Raji (cell line): ENCODE measurements around the gene ADAMTS15.

Source experiments
- POLR2A ChIP-seq: IDR thresholded peaks from 2 replicates; pipeline ENCODE4 v1.6.1; 2011; ENCODE audit warnings: low read depth, low read length, control low read depth; ENCODE audit not compliant: insufficient read depth

Gene ADAMTS15

DNA sequence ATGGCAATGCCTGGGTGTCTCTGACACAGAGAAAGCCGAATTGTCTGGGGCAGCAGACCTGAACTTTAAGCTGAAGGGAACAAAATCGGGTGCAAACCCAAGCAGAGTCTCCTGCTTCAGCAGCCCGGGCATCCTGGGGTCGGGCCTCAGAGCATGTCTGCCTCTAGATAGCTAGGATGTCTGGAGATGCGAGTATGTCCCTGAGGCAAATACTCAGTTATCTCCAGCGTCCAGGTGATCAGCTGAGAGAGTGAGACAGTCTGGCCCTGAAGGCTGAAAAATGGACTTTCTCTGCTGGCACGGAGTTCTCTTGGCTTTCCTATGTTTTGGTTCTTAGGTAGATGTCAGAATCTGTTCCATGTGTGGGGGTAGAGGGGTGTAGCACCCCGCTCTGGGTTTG is 23.3 kb upstream of the ADAMTS15 start:
- TF ChIP-seq POLR2A = no peak

DNA sequence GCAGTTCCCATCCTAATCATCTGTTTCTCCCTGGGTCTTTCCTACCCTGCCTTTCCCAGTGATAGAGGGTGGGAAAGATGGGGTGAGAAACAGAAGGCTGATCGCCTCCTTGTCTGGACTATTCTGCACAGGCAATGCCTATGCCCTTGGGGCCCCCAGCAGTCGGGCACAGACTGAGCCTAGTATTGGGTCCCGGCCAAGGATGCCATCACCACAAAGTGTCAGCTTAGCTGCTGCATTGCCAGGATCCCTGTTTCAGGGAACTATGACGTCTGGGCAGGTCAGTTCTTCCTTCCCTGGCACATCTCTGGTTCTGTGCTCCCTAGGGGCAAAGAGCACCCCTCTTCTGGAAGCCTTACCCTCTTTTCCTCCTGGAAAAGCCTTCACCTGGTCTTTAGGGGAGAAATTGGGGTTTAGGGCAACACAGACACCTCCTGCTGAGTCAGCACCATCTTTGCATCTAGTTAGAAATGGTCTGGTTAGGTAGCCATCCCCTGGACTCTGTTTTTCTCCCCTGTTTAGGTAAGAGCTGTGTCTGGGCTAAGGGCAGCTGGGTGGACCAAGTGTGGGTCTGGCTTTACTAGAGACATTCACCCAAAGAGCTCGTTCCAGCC is 22.1 kb upstream of the ADAMTS15 start:
- no peak for TF ChIP-seq POLR2A

DNA sequence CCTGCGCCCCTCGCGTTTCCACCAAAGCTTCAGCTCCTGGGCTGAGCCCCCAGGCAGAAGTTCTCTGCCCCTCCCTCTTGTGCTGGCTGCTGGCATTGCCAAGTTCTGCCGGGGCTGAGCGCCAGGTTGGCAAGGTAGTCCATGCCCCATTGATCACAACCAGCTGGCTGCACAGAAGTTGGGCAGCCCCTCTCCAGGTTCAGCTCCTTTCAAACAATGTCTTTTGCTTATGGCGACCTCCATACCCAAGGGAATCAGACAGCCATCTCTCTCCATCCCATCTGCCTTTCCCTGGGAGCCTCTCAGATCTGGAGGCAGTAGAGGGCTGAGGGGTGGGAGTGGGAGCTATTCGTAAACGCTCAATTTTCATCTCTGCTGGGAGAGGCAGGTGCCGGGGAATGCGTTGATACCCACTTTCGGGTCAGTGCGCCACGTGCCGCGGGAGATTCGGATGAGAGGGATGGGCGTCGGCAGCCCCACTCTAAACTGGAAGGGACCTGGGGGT is 21.6 kb upstream of the ADAMTS15 start:
- TF ChIP-seq POLR2A = no peak

DNA sequence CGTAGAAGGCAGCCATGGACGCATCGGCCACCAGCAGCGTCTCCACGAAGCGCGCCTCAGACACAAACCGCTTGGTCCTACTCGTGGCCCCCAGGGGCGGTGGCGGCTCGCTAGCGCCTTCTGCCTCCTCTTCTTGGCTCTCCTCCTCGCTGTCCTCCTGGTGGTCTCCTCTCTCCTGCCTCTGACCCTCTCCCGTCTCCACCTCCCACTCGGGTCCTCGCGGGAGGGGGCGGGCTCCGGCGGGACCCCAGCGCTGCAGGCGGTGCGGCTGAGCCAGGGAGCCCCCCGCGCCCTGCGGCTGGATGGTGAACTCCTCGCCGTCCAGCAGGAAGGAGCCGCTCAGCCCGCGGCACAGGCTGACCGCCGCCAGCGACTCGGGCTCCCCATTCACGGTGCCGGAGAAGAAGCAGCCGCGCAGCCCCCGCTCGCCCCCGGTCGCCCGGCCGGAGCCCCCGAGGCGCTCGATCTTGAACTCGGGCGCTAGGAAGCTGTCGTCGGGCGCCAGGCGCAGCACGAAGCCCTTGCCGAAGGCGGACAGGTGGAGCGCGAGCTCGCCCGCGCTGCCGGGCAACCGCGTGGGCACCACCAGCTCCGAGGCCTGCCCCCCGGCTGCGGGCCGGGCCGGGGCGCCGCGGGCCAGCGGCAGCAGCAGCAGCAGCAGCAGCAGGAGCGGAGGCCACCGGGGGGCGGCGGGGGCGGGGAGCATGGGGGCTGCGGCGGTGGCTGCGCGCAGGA is 20.7 kb upstream of the ADAMTS15 start:
- no peak for TF ChIP-seq POLR2A

DNA sequence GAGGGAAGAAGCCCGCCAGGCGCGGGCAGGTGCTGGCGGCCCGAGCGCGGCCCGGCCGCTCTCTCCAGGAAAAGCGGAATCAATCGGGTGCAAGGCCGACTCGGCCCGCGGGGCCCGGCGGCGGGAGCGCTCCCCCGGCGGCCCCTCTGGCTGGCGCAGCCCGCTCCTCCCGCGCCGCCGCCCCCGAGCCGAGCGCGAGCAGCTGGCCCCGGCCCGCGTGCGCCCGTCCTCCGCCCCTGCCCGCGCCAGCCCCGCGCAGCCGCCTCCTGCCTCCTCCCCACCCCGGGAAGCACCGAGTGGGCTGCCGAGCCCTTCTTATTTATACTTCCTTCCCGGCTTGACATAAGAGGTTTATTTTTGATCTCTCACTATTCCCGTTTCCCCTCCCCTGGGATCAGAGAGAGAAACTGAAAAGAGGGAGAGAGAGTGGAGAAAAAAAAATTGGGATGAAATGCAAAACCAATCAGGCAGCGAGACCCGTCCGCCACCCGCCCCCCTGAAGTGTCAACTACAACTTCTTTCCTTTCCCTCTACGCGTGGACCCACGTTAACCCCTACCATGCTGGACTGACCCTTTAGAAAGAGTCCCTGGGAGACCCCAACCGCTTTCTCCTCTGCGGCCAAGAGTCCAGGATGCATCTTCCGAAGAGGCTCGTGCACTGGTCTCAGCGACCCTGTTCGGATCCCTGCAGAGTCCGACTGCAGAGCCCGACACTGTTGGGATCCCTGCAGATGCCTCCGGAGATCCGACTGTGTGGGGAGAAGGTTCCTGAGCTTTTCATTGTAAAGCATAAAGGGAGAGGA is 19.9 kb upstream of the ADAMTS15 start, which contains the start of gene ADAMTS8:
TSS of gene ADAMTS8 (minus strand) at position 294 of the 804 bp plus-strand sequence. CDS start 323 bp downstream, outside the sequence.
- no peak for TF ChIP-seq POLR2A

DNA sequence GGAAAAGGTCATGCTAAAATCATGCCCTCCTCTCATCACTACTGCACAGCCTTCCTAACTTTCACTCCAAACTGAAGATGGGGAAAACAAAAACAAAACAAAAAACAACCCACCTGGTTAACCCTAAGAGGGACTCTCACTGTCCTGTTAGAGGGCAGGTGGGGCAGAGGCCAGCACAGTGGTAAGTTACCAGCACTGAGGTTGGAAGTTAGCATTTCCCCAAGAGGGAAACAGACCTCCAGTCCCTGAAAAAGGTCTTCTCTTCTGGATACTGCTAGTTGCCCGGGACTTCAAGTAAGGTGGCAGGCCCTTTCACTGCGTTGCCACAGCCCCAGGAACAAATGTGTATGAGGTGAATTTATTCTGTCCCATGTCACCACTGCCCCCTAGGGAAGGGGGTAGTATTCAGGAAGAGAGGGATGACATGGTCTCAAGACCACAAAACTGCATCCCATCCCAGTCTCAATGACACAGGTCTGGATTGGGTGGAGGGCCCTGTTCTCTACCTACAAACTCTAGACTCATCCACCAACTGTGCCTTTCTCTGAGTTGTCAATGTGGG is 19.2 kb upstream of the ADAMTS15 start:
- no peak for TF ChIP-seq POLR2A

DNA sequence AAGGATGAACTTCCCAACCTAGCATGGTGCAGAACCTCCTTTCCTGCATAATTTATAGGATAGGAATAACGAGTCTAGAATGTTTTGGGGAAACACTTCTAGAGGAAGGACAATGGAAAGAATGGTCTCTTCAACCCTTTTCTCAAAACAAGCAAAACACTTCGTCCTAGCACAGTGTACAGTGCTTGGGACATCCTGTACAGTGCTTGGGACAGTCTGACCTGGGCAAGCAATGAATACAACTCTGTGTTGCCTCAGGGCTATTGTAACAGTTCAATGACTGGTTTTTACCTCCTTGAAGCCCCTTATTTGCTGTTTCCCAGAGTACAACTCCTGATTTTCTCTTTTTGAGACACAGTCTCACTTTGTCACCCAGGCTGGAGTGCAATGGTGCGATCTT is 18.5 kb upstream of the ADAMTS15 start:
- TF ChIP-seq POLR2A = no peak

DNA sequence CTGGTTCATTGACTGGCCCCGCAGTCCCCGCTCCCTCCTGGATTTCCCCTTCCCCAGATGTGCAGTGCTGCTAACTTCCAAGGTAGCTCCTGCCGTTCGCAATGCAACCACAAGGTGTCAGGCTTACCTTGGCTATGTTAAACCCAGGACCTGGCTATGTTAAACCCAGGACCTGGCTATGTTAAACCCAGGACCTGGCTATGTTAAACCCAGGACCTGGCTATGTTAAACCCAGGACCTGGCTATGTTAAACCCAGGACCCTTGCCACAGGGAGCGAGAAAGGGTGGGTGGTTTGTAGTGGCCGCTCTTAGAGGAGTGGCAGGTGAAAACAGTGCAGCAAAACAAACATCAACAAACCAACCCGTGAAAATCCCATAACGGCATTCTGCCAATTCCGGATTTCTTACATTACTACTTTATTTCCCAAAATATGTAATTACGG is 17.1 kb upstream of the ADAMTS15 start:
- TF ChIP-seq POLR2A = no peak

DNA sequence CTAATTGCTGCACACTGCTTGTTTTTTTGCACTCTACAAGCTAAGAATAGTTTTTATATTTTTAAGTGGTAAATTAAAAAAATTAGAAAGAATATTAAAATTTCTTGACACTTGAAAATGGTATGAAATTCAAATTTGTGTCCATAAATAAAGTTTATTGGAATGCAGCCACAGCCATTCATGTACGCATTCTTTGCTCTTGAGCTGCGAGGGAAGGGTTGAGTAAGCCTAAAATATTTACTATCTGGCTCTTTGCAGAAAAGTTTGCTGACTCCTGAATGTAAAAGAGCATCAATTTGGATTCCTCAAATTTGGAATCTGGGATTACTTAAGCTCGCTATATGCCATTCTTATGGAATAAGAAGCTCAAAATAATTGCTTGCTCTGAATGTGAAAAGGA is 16.6 kb upstream of the ADAMTS15 start:
- TF ChIP-seq POLR2A = no peak

DNA sequence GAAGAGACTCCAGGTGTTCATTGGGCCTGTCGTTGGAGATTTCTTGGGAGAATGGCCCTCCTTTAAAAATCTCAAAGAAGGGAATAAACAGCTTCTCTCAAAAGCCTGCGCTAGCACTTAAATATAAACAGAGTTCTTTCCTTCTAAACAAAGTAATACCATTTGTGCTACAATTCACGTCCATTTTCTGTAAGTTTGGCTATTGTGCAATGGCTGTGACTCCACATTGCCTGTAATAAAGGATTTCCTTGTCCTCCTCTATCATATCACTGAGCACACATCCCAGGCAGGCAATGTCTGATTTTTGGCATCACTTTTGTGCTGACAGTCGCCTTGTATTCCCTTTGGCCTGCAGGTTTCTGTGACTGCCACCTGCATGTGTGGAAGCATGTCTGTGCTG is 15.1 kb upstream of the ADAMTS15 start:
- TF ChIP-seq POLR2A = no peak

DNA sequence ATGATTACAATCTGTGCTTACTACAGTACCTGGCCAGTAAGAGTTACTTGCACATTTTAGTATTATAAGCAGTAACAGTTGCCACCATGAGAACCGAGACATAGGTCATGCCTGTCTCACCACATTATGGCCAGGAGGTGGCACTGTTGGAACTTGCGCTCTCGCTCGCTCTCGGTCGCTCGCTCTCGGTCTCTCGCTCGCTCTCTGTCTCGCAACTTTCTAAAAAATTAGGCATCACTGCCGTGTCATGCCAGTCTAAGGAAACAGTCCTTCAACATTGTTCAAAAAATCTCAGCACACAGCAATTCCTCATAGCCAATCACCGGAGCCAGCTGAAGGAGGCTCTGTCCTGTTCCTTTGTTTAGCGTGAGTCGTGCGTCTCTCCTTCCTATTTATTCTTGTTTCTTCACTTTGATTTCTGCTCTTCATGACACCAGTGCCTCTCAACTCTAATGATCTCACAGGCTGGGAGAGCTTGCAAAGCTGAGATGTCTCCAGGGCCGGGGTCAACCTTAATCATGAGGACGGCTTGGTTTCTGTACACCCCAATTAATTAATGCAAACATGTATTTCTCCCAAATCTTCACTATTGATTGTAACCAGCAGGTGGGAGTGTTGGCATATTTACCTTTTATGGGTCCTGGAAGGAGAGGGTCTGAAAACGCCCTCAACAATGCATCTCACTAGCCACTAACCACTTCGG is 13.8 kb upstream of the ADAMTS15 start:
- TF ChIP-seq POLR2A = no peak

DNA sequence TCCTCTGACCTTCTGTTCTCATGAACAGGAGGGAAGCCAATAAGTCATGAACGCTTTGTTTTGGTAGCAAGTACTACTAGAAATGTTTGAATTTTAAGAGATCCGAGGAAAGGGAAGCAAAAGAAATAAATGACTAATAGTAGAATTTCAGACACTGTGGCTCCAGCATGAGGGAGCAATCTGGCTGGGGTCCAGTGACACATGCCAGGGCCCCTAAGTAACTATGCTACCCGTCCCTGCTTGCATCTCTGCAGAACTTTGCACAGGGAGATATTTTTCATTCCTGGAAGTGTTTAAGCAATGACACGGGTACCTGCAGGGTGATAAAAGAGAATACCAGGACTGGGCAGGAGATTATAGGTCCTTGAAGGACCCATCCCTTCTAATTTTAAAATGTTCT is 12.8 kb upstream of the ADAMTS15 start:
- no peak for TF ChIP-seq POLR2A

DNA sequence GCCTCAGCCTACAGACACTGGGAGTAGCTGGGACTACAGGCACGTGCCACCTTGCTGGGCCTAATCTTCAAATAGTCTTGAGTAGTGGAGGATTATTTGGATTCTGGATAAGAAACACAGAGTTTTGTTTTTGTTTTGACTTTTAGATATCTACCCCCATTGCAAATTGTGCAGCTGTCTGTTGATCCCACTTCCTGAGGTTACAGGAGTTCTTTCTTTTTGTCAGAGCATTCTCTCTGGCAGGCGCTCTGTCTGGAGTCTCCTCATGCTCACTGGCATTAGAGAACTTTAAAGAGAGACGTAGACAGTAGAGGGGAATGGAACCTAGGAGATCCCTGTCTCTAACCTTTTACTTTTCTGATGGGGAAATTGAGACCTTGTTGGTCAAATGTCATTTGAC is 12.3 kb upstream of the ADAMTS15 start:
- TF ChIP-seq POLR2A = no peak

DNA sequence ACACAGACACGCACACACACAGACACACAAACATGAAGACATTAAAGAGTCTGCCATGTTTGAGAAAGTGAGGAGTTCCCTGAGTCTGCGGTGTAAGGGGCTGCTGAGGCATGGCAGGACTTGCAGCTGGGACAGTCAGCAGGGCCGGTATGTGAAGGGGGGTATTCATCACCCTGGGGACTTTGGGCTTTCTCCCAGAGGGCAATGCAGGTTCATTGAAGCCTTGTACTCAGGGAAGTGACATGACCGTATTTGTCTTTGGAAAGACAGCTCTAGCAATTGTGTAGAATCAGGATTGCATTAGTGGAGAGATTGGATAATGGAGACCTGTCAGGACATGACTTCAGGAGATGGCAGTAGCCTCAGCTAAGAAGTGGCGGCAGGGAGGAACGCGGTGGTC is 10.6 kb upstream of the ADAMTS15 start:
- TF ChIP-seq POLR2A = no peak

DNA sequence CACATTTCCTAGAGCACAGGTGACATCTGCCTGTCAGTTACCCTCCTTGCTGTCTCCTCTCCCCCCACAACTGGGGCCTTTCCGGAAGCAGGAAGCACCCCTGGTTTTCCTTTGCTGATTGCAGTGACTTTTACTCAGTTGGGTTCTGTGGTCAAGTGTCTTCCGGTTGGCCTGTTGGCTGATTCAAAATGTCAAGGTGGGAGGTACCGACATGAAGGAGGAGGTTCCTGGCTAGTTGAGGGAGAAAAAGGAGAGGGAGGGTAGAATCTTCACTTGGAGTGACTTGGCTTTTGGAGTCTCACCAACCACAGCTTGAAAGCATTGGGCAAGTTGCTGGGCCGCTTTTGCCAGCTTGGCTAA is 9.3 kb upstream of the ADAMTS15 start:
- no peak for TF ChIP-seq POLR2A

DNA sequence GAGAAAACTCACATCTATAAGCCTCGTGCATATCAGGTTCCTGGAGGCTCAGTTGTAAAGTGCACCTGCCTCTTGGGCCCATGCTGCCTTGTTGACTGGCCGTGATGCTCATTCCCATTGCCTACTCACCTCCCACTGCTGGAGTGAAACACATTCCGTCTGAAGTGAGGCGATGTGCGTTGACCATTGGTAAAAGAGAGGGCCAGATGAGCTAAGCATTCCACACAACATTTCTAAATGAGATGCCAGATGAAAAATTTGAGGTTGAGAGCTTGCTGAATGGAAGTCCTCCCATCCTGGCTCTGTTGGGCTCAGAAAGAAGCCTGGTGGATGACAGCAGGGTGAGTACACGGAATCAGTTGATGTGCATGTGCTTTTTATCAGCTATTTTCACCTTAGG is 8.6 kb upstream of the ADAMTS15 start:
- TF ChIP-seq POLR2A = no peak

DNA sequence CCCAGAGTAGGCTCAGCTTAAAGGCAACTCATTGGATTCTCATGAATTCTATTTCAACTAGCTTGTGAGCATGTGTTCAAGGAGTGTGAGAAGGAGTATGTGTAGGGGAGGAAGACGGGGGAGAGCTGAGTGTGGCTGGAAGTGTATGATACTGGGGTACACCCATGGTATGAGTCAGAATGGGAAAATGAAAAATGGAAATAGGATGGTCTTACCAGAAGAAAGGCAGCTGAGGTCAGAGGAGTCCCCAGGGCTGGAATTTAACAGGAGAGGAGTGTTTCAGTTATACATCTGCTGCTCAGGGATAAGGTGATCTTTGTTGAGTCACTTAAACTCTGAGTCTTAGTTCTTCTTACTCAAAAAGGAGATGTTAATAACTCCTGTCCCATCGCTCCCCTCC is 6.7 kb upstream of the ADAMTS15 start:
- no peak for TF ChIP-seq POLR2A
